Tibial artery (tissue), 4 donors: ENCODE results near the gene DOK5.

Source experiments
- DNase-seq, 2 donors: peaks; one replicate each; pipeline ENCODE4 v3.0.0-alpha.2; 2019
- H3K27ac ChIP-seq, 2 donors: fragments of 200-600 bp; sonication (generic) in 1 of 2; 1 replicate in 1 of 2; 2 replicates in 1 of 2; pipeline ENCODE4 v1.5.1; 2018 to 2019; ENCODE audit warnings: mild to moderate bottlenecking in 1 of 2
- H3K27me3 ChIP-seq, 2 donors: fragments of 200-600 bp; sonication (generic) in 1 of 2; one replicate each; pipeline versions ENCODE4 v1.5.1 to v1.6.0; 2016 to 2019
- H3K36me3 ChIP-seq, 3 donors: fragments of 200-600 bp; sonication (generic) in 2 of 3; one replicate each; pipeline ENCODE4 v1.5.1; 2016 to 2019; ENCODE audit warnings: mild to moderate bottlenecking in 2 of 3
- H3K4me1 ChIP-seq, 4 donors: fragments of 200-600 bp; sonication (generic) in 2 of 4; 1 replicate in 3 of 4; 2 replicates in 1 of 4; pipeline ENCODE4 v1.5.1; 2016 to 2019
- H3K4me3 ChIP-seq, 2 donors: fragments of 200-600 bp; sonication (generic) in 1 of 2; 1 replicate in 1 of 2; 2 replicates in 1 of 2; pipeline ENCODE4 v1.5.1; 2018 to 2019; ENCODE audit warnings: mild to moderate bottlenecking in 2 of 2
- H3K9me3 ChIP-seq, 3 donors: fragments of 200-600 bp; sonication (generic) in 1 of 3; one replicate each; pipeline ENCODE4 v1.5.1; 2016 to 2019
- intact Hi-C: fragments of 100-400 bp; cut with DNase I; formaldehyde crosslinking; loops from one replicate; pipeline ENCODE4 v1.15.0; 2023; ENCODE audit warnings: low total_unique reads
- TF ChIP-seq, protein P1 (sequence below), 2 experiments: fragments of 200-600 bp in 1 of 2; fragments of 450-650 bp in 1 of 2; IDR thresholded peaks; one replicate each; pipeline ENCODE4 v1.5.1; 2017 to 2019; ENCODE audit warnings: antibody characterized with exemption in 2 of 2, mild to moderate bottlenecking in 1 of 2, moderate library complexity in 1 of 2

The DOK5 gene

DNA sequence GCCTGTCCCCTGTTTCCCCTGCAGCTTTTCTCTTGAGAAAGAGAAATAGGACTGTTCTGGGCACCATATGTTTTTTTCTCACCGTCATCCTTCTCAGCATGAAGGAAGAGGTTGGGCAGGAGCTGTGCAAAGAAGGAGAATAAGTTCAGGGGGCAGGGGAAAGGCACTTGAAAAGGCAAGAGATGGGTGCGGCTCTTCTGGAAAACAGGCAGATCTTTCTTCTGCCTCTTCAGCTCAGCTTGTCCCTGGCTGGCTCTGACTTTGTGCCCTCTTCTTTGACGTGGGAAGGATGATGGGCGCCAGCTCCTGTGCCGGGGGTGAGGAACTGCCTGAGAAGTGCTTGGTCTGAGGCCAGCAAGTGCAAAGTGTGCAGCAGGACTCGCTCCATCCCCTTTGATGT lies 206.5 kb downstream of the DOK5 start:
- Histone ChIP-seq H3K27me3 (peaks cover 0 to 6% of the 10 kb centered on the region in 2 donors), H3K9me3 (no peaks in the 10 kb centered on the region), H3K4me1 (no peaks in the 10 kb centered on the region), H3K36me3 (no peaks in the 10 kb centered on the region), H3K4me3 (no peak overlapping the region), H3K27ac (no peak overlapping the region)
- intact Hi-C loops, result no loop called here
- no peak for DNase-seq
- TF ChIP-seq, protein P1, sequence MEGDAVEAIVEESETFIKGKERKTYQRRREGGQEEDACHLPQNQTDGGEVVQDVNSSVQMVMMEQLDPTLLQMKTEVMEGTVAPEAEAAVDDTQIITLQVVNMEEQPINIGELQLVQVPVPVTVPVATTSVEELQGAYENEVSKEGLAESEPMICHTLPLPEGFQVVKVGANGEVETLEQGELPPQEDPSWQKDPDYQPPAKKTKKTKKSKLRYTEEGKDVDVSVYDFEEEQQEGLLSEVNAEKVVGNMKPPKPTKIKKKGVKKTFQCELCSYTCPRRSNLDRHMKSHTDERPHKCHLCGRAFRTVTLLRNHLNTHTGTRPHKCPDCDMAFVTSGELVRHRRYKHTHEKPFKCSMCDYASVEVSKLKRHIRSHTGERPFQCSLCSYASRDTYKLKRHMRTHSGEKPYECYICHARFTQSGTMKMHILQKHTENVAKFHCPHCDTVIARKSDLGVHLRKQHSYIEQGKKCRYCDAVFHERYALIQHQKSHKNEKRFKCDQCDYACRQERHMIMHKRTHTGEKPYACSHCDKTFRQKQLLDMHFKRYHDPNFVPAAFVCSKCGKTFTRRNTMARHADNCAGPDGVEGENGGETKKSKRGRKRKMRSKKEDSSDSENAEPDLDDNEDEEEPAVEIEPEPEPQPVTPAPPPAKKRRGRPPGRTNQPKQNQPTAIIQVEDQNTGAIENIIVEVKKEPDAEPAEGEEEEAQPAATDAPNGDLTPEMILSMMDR (IDR thresholded peaks at IDR 0.05), result no peak

DNA sequence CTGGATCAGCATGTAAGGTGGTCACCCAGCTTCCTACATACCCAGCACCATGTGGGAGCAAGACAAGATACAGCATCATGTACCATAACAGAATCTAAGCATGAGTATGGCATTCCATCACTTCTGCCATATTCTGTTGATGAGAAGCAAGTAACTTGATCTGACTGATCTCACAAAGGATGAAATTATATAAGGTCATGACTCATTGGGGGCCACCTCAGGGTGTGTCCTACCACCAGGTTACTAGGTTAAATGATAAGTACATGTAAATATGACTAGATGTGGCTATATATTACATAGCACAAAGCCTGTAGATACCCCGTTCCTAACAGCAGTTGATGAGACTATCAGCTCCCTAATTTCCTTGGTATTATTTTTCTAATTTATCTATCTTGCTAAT lies 213.1 kb downstream of the DOK5 start:
- no peak overlapping the region for H3K27ac ChIP-seq
- intact Hi-C loops, result no loop called here
- H3K4me3 ChIP-seq, result no peak overlapping the region
- no peak for DNase-seq
- peaks cover 0 to 4% of the 10 kb centered on the region in 2 donors for H3K27me3 ChIP-seq
- TF ChIP-seq, protein P1 (IDR thresholded peaks at IDR 0.05), result no peak
- H3K4me1 ChIP-seq, result no peaks in the 10 kb centered on the region
- no peaks in the 10 kb centered on the region for H3K36me3 ChIP-seq
- H3K9me3 ChIP-seq, result no peaks in the 10 kb centered on the region

DNA sequence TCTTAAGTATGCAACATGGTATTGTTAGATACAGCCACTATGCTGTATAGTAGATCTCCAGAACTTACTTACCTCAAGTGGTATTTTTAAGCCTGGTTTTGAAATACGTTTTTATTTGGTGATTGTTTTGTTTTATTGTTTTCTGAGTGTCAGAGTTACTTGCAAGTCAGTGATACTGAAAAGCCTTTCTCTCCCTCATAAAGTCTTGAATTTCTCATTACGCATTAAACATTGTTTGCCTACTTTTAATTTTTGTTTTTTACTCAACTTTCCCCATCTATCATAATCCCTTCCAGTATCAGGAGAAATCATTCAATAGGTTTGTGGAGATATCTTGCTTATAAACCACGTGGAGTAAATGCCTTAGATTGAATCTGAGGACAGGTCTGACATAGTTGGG lies 214.9 kb downstream of the DOK5 start:
- Histone ChIP-seq H3K36me3 (no peaks in the 10 kb centered on the region), H3K9me3 (no peaks in the 10 kb centered on the region), H3K27me3 (peaks cover 0 to under 1% of the 10 kb centered on the region in 2 donors), H3K27ac (no peak overlapping the region), H3K4me1 (no peaks in the 10 kb centered on the region), H3K4me3 (no peak overlapping the region)
- TF ChIP-seq, protein P1 (IDR thresholded peaks at IDR 0.05), result no peak
- intact Hi-C loops, result no loop called here
- no peak for DNase-seq

DNA sequence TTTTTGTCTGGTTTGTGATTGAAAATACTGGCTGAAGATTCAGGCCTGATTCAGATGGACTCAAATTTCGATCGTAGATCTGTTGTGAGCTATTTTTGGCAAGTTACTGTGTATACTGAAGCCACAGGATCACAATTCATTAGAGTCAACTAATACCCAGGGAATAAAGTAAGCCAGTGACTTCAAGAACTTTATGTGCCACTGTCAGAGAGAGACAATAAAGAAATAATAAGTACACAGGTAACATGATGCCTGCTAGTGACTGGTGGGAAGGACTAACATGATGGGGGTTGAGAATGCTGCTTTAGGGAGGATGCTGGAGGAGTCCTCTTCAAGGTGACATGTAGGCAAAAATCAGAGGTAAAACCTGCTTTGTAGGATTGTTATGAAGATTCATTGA lies 215.9 kb downstream of the DOK5 start:
- H3K36me3 ChIP-seq, result no peaks in the 10 kb centered on the region
- H3K27me3 ChIP-seq, result no peaks in the 10 kb centered on the region
- no peak overlapping the region for H3K27ac ChIP-seq
- no peaks in the 10 kb centered on the region for H3K4me1 ChIP-seq
- intact Hi-C loops, result no loop called here
- DNase-seq, result no peak
- no peaks in the 10 kb centered on the region for H3K9me3 ChIP-seq
- H3K4me3 ChIP-seq, result no peak overlapping the region
- TF ChIP-seq, protein P1 (IDR thresholded peaks at IDR 0.05), result no peak

DNA sequence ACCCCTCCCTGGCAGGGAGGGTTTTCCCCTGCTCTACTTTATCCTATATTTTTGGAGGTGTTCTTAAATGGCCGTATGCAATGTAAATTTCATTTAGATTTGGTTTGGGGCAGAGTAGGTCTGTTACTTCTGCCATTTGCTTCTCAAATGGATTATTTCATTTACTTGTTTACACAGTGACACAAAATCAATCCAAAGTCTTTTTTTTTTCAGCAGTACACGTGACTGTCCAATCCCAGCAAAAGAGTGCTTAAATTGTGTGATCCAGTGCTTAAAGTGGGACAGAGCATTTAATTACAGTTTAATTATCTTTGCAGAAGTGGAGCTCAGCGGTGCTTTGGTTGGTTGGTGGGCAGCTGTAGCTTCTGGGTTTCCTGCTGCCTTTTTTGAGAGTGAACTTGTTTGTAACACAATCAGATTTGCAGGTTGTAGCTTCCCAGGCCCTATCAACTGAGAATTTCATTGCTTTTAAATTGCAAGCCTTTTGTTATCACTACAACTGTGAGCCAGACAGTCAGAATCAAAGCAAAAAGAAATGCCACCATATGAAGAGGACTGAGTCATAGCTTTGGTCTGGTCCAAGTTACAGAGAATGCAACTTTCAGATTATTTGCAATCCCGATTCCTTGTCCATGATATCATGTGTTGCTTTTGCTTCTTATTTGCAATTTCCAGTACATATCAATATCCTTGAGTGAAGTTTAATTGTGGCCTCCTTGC lies 216.9 kb downstream of the DOK5 start:
- H3K4me3 ChIP-seq, result no peak overlapping the region
- H3K27me3 ChIP-seq, result no peaks in the 10 kb centered on the region
- TF ChIP-seq, protein P1 (IDR thresholded peaks at IDR 0.05), result no peak
- H3K27ac ChIP-seq, result no peak overlapping the region
- no peak for DNase-seq
- H3K36me3 ChIP-seq, result no peaks in the 10 kb centered on the region
- H3K9me3 ChIP-seq, result no peaks in the 10 kb centered on the region
- no peaks in the 10 kb centered on the region for H3K4me1 ChIP-seq
- intact Hi-C loops, result no loop called here

DNA sequence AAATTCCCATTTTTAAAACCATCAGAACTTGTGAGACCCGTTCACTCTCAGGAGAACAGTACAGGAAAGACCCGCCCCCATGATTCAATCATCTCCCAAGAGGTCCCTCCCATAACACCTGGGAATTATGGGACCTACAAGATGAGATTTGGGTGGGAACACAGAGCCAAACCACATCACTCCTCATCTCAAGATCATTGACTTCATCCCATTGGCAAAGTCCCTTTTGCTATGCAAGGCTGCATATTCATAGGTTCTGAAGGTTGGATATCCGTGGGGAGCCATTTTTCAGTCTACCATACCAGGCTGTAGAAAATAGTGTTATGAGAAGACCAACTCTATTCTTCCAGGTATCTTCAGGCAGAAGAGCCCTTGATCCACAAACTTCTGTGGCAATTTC lies 219.1 kb downstream of the DOK5 start:
- Histone ChIP-seq H3K4me3 (no peak overlapping the region), H3K27ac (no peak overlapping the region), H3K9me3 (no peaks in the 10 kb centered on the region), H3K4me1 (no peaks in the 10 kb centered on the region), H3K27me3 (no peaks in the 10 kb centered on the region), H3K36me3 (no peaks in the 10 kb centered on the region)
- no peak for DNase-seq
- intact Hi-C loops, result no loop called here
- TF ChIP-seq, protein P1 (IDR thresholded peaks at IDR 0.05), result no peak
